HepG2 (cell line): ENCODE data around the gene FYTTD1. TPM values are rescaled to one million over a fixed set of nuclear protein-coding genes. Genes with fewer than 3 reads are reported as not detected.
A peak's percentile ranks its signal among the peaks of the same experiment; 100 is the strongest.

Experiments
- ARNT ChIP-seq: fragments of 450-650 bp; IDR thresholded peaks from 2 replicates; pipeline ENCODE4 v1.6.1; 2017
- ATF2 ChIP-seq: sonication (generic); formaldehyde crosslinking; IDR thresholded peaks from 2 replicates; pipeline ENCODE4 v1.4.0; 2020; ENCODE audit warnings: missing genetic modification reagents
- CHD2 ChIP-seq: IDR thresholded peaks from 2 replicates; pipeline ENCODE4 v1.6.1; 2011; ENCODE audit warnings: low read depth, low read length, improper control_type of control experiment
- FOXP1 ChIP-seq, 2 experiments: fragments of 450-650 bp in 1 of 2; IDR thresholded peaks; 2 replicates each; pipeline ENCODE4 v1.6.1; 2017 to 2018; ENCODE audit warnings: antibody characterized with exemption in 1 of 2
- HMGXB3 ChIP-seq: sonication (generic); formaldehyde crosslinking; IDR thresholded peaks from 2 replicates; pipeline ENCODE4 v1.4.0; 2020; ENCODE audit warnings: missing genetic modification reagents, borderline replicate concordance
- HMGXB4 ChIP-seq, 2 experiments: sonication (generic) in 1 of 2; formaldehyde crosslinking in 1 of 2; IDR thresholded peaks; 2 replicates each; pipeline versions ENCODE4 v1.4.0 to v1.6.1; 2018 to 2020; ENCODE audit warnings: missing genetic modification reagents in 2 of 2, borderline replicate concordance in 1 of 2, low read depth in 1 of 2, mild to moderate bottlenecking in 1 of 2, missing biosample characterization in 1 of 2
- NAIF1 ChIP-seq: sonication (generic); formaldehyde crosslinking; IDR thresholded peaks from 2 replicates; pipeline ENCODE4 v1.5.0; 2020; ENCODE audit warnings: mild to moderate bottlenecking, missing genetic modification reagents, borderline replicate concordance
- PAXIP1 ChIP-seq: sonication (generic); formaldehyde crosslinking; conservative IDR thresholded peaks from 2 replicates; pipeline ENCODE4 v1.4.0; 2020; ENCODE audit warnings: mild to moderate bottlenecking, missing genetic modification reagents, moderate library complexity
- RARA ChIP-seq: IDR thresholded peaks from 2 replicates; pipeline ENCODE4 v1.6.1; 2016; ENCODE audit warnings: missing genetic modification reagents, missing compliant biosample characterization
- TFDP1 ChIP-seq: IDR thresholded peaks from 2 replicates; pipeline ENCODE4 v1.6.1; 2016; ENCODE audit warnings: missing compliant biosample characterization, missing genetic modification reagents, borderline replicate concordance
- ZNF296 ChIP-seq: sonication (generic); formaldehyde crosslinking; conservative IDR thresholded peaks from 2 replicates; pipeline ENCODE4 v1.5.0; 2020; ENCODE audit warnings: mild to moderate bottlenecking, missing genetic modification reagents
- ZNF512 ChIP-seq: sonication (generic); formaldehyde crosslinking; IDR thresholded peaks from 2 replicates; pipeline ENCODE4 v1.4.0; 2020; ENCODE audit warnings: mild to moderate bottlenecking, missing genetic modification reagents
- ZNF766 ChIP-seq: sonication (generic); formaldehyde crosslinking; IDR thresholded peaks from 2 replicates; pipeline ENCODE4 v1.5.0; 2020; ENCODE audit warnings: missing genetic modification reagents, borderline replicate concordance
- polyA plus RNA-seq, 8 experiments: library from polyadenylated mRNA; depleted of rRNA in 3 of 8; stranded (reverse) in 7 of 8; unstranded in 1 of 8; fragments of >200 nt; fragmentation: Illumina TruSeq in 4 of 8; extraction: Trizol in 4 of 8; gene quantifications; 2 replicates each; pipeline versions ENCODE4 v1.2.1 to v1.2.3, GENCODE V29; 2011 to 2016; ENCODE audit warnings: low read depth in 4 of 8, missing spikeins in 1 of 8, mixed read lengths in 1 of 8; ENCODE audit not compliant: insufficient read depth in 1 of 8
- total RNA-seq, 5 experiments: library from RNA; depleted of rRNA; stranded (reverse); fragments of >200 nt; fragmentation: Illumina TruSeq; extraction: Trizol; gene quantifications; 2 replicates each; pipeline ENCODE4 v1.2.3, GENCODE V29; 2016; ENCODE audit warnings: low read depth in 1 of 5

Gene FYTTD1
- total and polyA plus RNA-seq, 2 of the 13 experiments (the other 11 are each of a cell fraction or from before 2014, with no cell fraction given): 6.5 to 28.8 TPM

GRCh38 chr3:197761784-197762183 lies 12.1 kb downstream of the FYTTD1 start (continued):
- TF ChIP-seq HMGXB3 (CRISPR knock-in tag) (no peak), ZNF296 (CRISPR knock-in tag) (no peak), PAXIP1 (peak; percentile 43; the same call in 1 of the 2 replicates), ATF2 (CRISPR knock-in tag) (no peak), ARNT (no peak), FOXP1 (IDR thresholded peaks at IDR 0.05) (no peak), FOXP1 (CRISPR knock-in tag; IDR thresholded peaks at IDR 0.05) (peak; percentile 33; the same call in 1 of the 2 replicates), RARA (CRISPR knock-in tag) (peak; percentile 80), CHD2 (no peak), TFDP1 (CRISPR knock-in tag) (no peak), ZNF766 (CRISPR knock-in tag) (no peak), HMGXB4 (CRISPR knock-in tag; IDR thresholded peaks at IDR 0.05; ENCODE audit: borderline replicate concordance in 1 of 2, low read depth in 1 of 2) (no peak), NAIF1 (no peak), ZNF512 (CRISPR knock-in tag) (no peak)
